K562 (cell line): Measurements from ENCODE around the gene ARHGEF12.

Experiments used
- HBP1 ChIP-seq: fragments of 450-650 bp; formaldehyde crosslinking; IDR thresholded peaks from 2 replicates; pipeline ENCODE4 v1.4.0; 2022; ENCODE audit warnings: missing genetic modification characterization
- MLLT1 ChIP-seq, 2 experiments: fragments of 450-650 bp; IDR thresholded peaks; 2 replicates each; pipeline ENCODE4 v1.6.1; 2016
- NBN ChIP-seq: fragments of 450-650 bp; IDR thresholded peaks from 2 replicates; pipeline ENCODE4 v1.6.1; 2016; ENCODE audit warnings: low read depth, mild to moderate bottlenecking
- RBM15 ChIP-seq: fragments of 200-400 bp; formaldehyde crosslinking; IDR thresholded peaks from 2 replicates; pipeline ENCODE4 v1.6.1; 2018; ENCODE audit warnings: mild to moderate bottlenecking, low read length, moderate library complexity; ENCODE audit not compliant: insufficient read depth
- TF ChIP-seq, protein P1 (sequence below), 3 experiments: IDR thresholded peaks in 2 of 3; conservative IDR thresholded peaks in 1 of 3; 2 replicates each; pipeline ENCODE4 v1.5.1; 2011 to 2012; ENCODE audit warnings: low read length in 3 of 3, mild to moderate bottlenecking in 3 of 3, control low read depth in 2 of 3, improper control_type of control experiment in 1 of 3, inconsistent platforms in 1 of 3, low read depth in 1 of 3, mixed read lengths in 1 of 3, moderate library complexity in 1 of 3; ENCODE audit not compliant: insufficient read depth in 2 of 3

GRCh38 chr11:120365512-120365911 is 29.3 kb downstream of the ARHGEF12 start:
- TF ChIP-seq RBM15, result no peak
- TF ChIP-seq, protein P1, sequence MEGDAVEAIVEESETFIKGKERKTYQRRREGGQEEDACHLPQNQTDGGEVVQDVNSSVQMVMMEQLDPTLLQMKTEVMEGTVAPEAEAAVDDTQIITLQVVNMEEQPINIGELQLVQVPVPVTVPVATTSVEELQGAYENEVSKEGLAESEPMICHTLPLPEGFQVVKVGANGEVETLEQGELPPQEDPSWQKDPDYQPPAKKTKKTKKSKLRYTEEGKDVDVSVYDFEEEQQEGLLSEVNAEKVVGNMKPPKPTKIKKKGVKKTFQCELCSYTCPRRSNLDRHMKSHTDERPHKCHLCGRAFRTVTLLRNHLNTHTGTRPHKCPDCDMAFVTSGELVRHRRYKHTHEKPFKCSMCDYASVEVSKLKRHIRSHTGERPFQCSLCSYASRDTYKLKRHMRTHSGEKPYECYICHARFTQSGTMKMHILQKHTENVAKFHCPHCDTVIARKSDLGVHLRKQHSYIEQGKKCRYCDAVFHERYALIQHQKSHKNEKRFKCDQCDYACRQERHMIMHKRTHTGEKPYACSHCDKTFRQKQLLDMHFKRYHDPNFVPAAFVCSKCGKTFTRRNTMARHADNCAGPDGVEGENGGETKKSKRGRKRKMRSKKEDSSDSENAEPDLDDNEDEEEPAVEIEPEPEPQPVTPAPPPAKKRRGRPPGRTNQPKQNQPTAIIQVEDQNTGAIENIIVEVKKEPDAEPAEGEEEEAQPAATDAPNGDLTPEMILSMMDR (IDR thresholded peaks at IDR 0.05 in 2 of 3, conservative IDR thresholded peaks at IDR 0.05 in 1 of 3; ENCODE audit: insufficient read depth in 2 of 3, low read depth in 1 of 3, low read length in 3 of 3), result no peak
- no peak for TF ChIP-seq NBN
- no peak for TF ChIP-seq MLLT1 (IDR thresholded peaks at IDR 0.05)
- TF ChIP-seq HBP1 (CRISPR knock-in tag), result no peak
